HUES64 (cell line): Measurements from ENCODE around the gene DAND5.
A peak's percentile ranks its signal among the peaks of the same experiment; 100 is the strongest.

Experiments
- H3K27ac ChIP-seq: 2 replicates; pipeline ENCODE4 v1.7.0; 2013; ENCODE audit warnings: low read depth, low read length, inconsistent platforms
- H3K27me3 ChIP-seq: 2 replicates; pipeline ENCODE4 v1.6.1; 2013; ENCODE audit warnings: mild to moderate bottlenecking, low read length; ENCODE audit not compliant: insufficient read depth
- H3K36me3 ChIP-seq: 2 replicates; pipeline ENCODE4 v1.6.1; 2013; ENCODE audit warnings: mild to moderate bottlenecking, low read length; ENCODE audit not compliant: insufficient read depth
- H3K4me1 ChIP-seq: 2 replicates; pipeline ENCODE4 v1.6.1; 2013; ENCODE audit warnings: mild to moderate bottlenecking, low read length, moderate library complexity; ENCODE audit not compliant: insufficient read depth
- H3K4me3 ChIP-seq: 2 replicates; pipeline ENCODE4 v1.5.1; 2013; ENCODE audit warnings: mild to moderate bottlenecking, low read length, moderate library complexity
- H3K9ac ChIP-seq: 2 replicates; pipeline ENCODE4 v1.6.1; 2013; ENCODE audit warnings: mild to moderate bottlenecking, low read depth, low read length
- H3K9me3 ChIP-seq: 2 replicates; pipeline ENCODE4 v1.6.1; 2013; ENCODE audit warnings: low read depth, low read length; ENCODE audit not compliant: insufficient read depth
- WGBS: fragments of 150-250, 120-280 bp; methylation state at CpG from one replicate; pipeline ENCODE4 v1.1.7; 2013; ENCODE audit warnings: missing lambda C conversion rate; 5-methylcytosine and 5-hydroxymethylcytosine counted together

DAND5 gene

DNA sequence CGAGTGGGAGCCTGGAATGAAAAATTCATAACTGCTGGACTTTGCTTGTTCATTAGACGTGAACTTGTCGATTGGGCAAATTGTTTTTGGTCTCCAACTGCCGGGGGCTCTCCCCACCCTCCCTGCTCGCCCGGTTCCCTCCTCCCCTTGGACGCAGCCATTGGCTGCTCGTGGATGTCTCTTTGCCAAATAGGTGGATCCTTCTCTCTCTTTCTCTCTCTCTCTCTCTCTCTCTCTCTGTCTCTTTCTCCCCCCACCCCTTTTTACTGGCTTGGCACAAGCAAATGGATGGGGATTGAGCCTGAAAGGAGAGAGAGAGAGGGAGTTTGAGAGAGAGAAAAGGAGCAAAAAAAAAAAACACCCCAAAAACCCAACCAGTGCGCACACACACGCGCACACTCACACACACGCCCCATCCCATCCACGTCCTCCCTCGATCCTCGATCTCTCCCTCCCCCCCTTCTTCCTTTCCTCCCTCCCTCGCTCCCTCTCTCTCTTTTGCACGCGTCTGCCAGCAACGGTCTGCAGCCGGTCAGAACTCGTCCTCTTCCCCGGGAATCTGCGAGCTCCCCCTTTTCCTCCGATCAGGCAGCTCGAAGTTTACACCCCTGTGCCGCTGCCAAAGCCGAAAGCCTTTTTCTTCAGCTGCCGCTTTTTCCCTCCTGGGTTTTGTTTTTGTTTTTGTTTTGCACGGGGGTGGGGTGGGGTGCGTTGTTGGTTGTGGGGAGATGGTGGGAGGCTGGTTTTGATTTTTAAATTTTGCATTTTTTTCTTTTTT lies 53.7 kb downstream of the DAND5 start:
- Histone ChIP-seq H3K9ac (no peak overlapping the region), H3K4me1 (peaks cover 38% of the 10 kb centered on the region)
- WGBS = under 1% methylated on average over 30 of the region's 30 CpGs

DNA sequence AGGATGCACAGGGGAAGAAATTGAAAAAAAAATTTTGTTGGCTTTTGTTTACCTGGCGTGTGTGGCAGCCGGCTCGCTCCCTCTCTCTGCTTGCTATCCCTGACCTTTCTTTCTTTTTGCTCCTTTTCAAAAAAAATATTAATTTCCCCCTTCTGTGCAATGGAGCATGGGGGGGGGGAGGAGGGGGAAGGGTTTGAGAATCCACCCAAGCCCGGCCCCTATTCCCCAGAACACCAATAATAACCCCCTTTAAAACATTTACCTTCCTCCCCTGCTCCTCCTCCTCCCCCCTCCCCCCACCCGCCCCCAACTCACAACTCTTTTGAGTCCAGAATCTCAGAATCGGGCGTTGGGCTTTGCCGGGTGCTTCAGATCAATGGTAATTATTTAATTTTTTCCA lies 54.3 kb downstream of the DAND5 start:
- Histone ChIP-seq H3K27me3 (peaks cover 100% of the 10 kb centered on the region), H3K9ac (no peak overlapping the region), H3K4me1 (peaks cover 33% of the 10 kb centered on the region), H3K36me3 (no peaks in the 10 kb centered on the region), H3K27ac (no peak overlapping the region), H3K4me3 (no peak overlapping the region), H3K9me3 (no peaks in the 10 kb centered on the region)
- 0% methylated on average over 1 of the region's 8 CpGs for WGBS

More for the DNA sequence above, 53.7 kb downstream of the DAND5 start:
- Histone ChIP-seq H3K27me3 (peaks cover 100% of the 10 kb centered on the region), H3K27ac (no peak overlapping the region), H3K9me3 (no peaks in the 10 kb centered on the region), H3K4me3 (peak overlapping the region; percentile 25; the same call in 1 of the 2 replicates), H3K36me3 (no peaks in the 10 kb centered on the region)
